GM18873 (cell line): ENCODE results near the gene IGFL4.

Source experiments
- ATAC-seq: cut with Tn5 transposase; IDR thresholded peaks from one replicate; pipeline ENCODE4 v1.9.1; 2021; ENCODE audit warnings: mild to moderate bottlenecking, moderate library complexity, moderate number of reproducible peaks; ENCODE audit not compliant: unreplicated experiment, low FRiP score

IGFL4 gene

GRCh38 chr19:45998834-45999233, 42.0 kb downstream of the IGFL4 start:
- ATAC-seq, result no peak

- no peak for ATAC-seq
These were observed 43.9 kb downstream of the IGFL4 start for GRCh38 chr19:45996933-45997332.

- no peak for ATAC-seq
These were observed 45.0 kb downstream of the IGFL4 start for GRCh38 chr19:45995715-45996385.

GRCh38 chr19:45994998-45995714, 45.6 kb downstream of the IGFL4 start, which contains the start of gene CCDC61:
CCDC61 (plus strand) TSS chr19:45995467; CDS start chr19:46003019, 7,552 bp downstream.
- peak; percentile 97 for ATAC-seq

- ATAC-seq, result no peak
These were observed 46.3 kb downstream of the IGFL4 start for GRCh38 chr19:45994456-45994997.

- ATAC-seq, result no peak
These were observed 50.6 kb downstream of the IGFL4 start for GRCh38 chr19:45990113-45990728.
